ENCODE results near the gene USP5. TPM values are rescaled to one million over a fixed set of nuclear protein-coding genes. Genes with fewer than 3 reads are reported as not detected.

Gene USP5
- polyA plus RNA-seq, 1 donor from 2014 or later: 130 TPM

DNA sequence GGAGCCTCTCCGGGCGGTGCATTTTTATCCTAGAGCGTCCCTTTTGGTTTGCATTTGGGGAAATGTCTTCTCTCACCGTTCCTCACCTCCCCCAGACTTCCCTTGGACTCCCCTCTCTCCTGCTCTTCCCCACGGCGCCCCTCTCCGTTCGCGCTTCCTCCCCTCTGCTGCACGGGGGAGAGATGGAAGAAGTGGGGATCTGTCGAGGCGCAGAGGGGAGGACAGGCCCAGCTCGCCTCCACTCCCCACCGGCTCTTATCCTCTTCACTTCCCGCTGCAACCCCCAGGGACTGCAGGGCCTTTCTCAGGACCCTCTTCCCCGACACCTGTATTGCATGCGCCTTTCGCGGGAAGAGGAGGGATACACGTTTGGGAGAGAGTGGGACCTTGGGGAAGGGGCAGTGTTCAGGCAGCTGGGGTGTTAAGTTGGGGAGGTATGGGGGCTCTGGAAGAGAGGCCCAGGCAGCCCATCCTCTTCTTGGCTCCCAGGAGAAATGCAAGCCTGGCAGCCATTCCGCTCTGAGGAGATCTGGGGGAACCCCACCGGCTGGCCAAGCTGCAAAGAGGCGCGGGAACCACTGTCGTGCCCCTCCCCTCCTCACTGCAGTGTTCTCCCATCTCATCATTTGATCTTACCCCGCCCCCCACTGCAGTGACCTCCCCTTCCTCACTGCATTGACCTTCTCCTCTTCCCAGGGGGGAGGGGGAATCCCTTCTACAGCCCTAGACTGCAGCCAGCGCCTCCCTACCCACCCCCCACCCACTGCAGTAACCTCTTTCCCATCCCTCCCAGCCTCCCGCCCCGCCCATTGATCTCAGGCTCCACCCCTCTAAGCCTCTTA is 63.2 kb downstream of the USP5 start:
- TF ChIP-seq EZH2 (IDR thresholded peaks at IDR 0.05; ENCODE audit: borderline replicate concordance, insufficient read depth, low read length, poor library complexity, severe bottlenecking) (no peak), MXI1 (conservative IDR thresholded peaks at IDR 0.05; ENCODE audit: poor library complexity, severe bottlenecking) (no peak)
- H3K27me3 ChIP-seq (ENCODE audit: insufficient read depth, low read depth, low read length): no peaks in the 10 kb centered on the region
- H3F3A ChIP-seq (ENCODE audit: insufficient read depth, low read length, poor library complexity, severe bottlenecking): no peaks in the 10 kb centered on the region
- peak overlapping the region; percentile 93 for H3K27ac ChIP-seq (ENCODE audit: low read length)
- H2AFZ ChIP-seq (ENCODE audit: low read depth, low read length): no peak overlapping the region
- H3K79me2 ChIP-seq (replicated peaks; ENCODE audit: insufficient read depth, low read length): peaks cover 16% of the 10 kb centered on the region
- no peaks in the 10 kb centered on the region for H3K9me3 ChIP-seq (ENCODE audit: low read length)
- H3K36me3 ChIP-seq (ENCODE audit: insufficient read depth, low read length): no peaks in the 10 kb centered on the region
- peak overlapping the region; percentile 88 for H3K4me2 ChIP-seq (ENCODE audit: low read length)
- H3K9me2 ChIP-seq (ENCODE audit: insufficient read depth, low read length): no peaks in the 10 kb centered on the region
- H3K9ac ChIP-seq (ENCODE audit: low read length): peak overlapping the region; percentile 96
- no peaks in the 10 kb centered on the region for H4K20me1 ChIP-seq (ENCODE audit: insufficient read depth)
- H3K4me3 ChIP-seq (ENCODE audit: low read length): peak overlapping the region; percentile 97

DNA sequence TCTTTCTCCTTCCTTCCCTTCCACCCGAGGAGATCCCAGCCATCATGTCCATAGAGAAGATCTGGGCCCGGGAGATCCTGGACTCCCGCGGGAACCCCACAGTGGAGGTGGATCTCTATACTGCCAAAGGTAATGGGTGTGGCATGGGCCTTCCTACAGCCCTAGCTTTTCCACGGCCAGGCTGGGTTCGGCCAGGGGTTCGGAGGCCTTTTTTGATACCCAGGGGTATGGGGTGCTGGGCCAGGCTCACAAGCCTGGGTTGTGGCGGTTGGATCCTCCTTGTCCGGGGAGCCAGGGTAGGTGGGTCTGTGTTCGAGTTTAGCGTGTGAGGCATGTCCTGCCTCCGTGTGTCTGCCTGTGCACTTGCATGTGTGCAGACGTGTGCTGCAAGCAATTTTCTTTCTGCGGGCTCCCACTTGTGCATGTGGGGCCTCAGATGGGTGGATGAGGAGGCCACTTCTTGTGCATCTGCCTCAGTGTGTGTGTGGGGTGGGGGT is 63.9 kb downstream of the USP5 start:
- Histone ChIP-seq H3K27ac (ENCODE audit: low read length) (no peak overlapping the region), H2AFZ (ENCODE audit: low read depth, low read length) (no peak overlapping the region), H3K27me3 (ENCODE audit: insufficient read depth, low read depth, low read length) (no peaks in the 10 kb centered on the region), H3K9me2 (ENCODE audit: insufficient read depth, low read length) (no peaks in the 10 kb centered on the region), H4K20me1 (ENCODE audit: insufficient read depth) (no peaks in the 10 kb centered on the region), H3K36me3 (ENCODE audit: insufficient read depth, low read length) (no peaks in the 10 kb centered on the region), H3K79me2 (replicated peaks; ENCODE audit: insufficient read depth, low read length) (peaks cover 16% of the 10 kb centered on the region), H3K4me3 (ENCODE audit: low read length) (peak overlapping the region; percentile 97), H3K9me3 (ENCODE audit: low read length) (no peaks in the 10 kb centered on the region), H3K9ac (ENCODE audit: low read length) (peak overlapping the region; percentile 96), H3K4me2 (ENCODE audit: low read length) (peak overlapping the region; percentile 88), H3F3A (ENCODE audit: insufficient read depth, low read length, poor library complexity, severe bottlenecking) (no peaks in the 10 kb centered on the region)
- TF ChIP-seq EP300 (conservative IDR thresholded peaks at IDR 0.05; ENCODE audit: poor library complexity, severe bottlenecking) (no peak), SMC3 (conservative IDR thresholded peaks at IDR 0.05; ENCODE audit: poor library complexity) (no peak), TAF1 (IDR thresholded peaks at IDR 0.05; ENCODE audit: low read depth) (no peak), MXI1 (conservative IDR thresholded peaks at IDR 0.05; ENCODE audit: poor library complexity, severe bottlenecking) (no peak), EZH2 (IDR thresholded peaks at IDR 0.05; ENCODE audit: borderline replicate concordance, insufficient read depth, low read length, poor library complexity, severe bottlenecking) (no peak), POLR2AphosphoS5 (IDR thresholded peaks at IDR 0.05) (no peak), RAD21 (conservative IDR thresholded peaks at IDR 0.05) (no peak)
- TF ChIP-seq, protein P1, sequence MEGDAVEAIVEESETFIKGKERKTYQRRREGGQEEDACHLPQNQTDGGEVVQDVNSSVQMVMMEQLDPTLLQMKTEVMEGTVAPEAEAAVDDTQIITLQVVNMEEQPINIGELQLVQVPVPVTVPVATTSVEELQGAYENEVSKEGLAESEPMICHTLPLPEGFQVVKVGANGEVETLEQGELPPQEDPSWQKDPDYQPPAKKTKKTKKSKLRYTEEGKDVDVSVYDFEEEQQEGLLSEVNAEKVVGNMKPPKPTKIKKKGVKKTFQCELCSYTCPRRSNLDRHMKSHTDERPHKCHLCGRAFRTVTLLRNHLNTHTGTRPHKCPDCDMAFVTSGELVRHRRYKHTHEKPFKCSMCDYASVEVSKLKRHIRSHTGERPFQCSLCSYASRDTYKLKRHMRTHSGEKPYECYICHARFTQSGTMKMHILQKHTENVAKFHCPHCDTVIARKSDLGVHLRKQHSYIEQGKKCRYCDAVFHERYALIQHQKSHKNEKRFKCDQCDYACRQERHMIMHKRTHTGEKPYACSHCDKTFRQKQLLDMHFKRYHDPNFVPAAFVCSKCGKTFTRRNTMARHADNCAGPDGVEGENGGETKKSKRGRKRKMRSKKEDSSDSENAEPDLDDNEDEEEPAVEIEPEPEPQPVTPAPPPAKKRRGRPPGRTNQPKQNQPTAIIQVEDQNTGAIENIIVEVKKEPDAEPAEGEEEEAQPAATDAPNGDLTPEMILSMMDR (IDR thresholded peaks at IDR 0.05; ENCODE audit: poor library complexity, severe bottlenecking): no peak
- TF ChIP-seq, protein P2, sequence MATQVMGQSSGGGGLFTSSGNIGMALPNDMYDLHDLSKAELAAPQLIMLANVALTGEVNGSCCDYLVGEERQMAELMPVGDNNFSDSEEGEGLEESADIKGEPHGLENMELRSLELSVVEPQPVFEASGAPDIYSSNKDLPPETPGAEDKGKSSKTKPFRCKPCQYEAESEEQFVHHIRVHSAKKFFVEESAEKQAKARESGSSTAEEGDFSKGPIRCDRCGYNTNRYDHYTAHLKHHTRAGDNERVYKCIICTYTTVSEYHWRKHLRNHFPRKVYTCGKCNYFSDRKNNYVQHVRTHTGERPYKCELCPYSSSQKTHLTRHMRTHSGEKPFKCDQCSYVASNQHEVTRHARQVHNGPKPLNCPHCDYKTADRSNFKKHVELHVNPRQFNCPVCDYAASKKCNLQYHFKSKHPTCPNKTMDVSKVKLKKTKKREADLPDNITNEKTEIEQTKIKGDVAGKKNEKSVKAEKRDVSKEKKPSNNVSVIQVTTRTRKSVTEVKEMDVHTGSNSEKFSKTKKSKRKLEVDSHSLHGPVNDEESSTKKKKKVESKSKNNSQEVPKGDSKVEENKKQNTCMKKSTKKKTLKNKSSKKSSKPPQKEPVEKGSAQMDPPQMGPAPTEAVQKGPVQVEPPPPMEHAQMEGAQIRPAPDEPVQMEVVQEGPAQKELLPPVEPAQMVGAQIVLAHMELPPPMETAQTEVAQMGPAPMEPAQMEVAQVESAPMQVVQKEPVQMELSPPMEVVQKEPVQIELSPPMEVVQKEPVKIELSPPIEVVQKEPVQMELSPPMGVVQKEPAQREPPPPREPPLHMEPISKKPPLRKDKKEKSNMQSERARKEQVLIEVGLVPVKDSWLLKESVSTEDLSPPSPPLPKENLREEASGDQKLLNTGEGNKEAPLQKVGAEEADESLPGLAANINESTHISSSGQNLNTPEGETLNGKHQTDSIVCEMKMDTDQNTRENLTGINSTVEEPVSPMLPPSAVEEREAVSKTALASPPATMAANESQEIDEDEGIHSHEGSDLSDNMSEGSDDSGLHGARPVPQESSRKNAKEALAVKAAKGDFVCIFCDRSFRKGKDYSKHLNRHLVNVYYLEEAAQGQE (IDR thresholded peaks at IDR 0.05; ENCODE audit: borderline replicate concordance): no peak

Other genes with a start within 250 kb of the USP5 start
- gene CHD4, start 244.8 kb upstream of the USP5 start, polyA plus RNA-seq: 146 and 173 TPM in 2 replicates
- gene LPAR5, start 216.2 kb upstream of the USP5 start, polyA plus RNA-seq: 0.48 TPM in 1 of 2 replicates, not detected in the other
- 1.6 and 4.7 TPM in 2 replicates for gene ACRBP, start 204.7 kb upstream of the USP5 start, polyA plus RNA-seq
- 522 and 540 TPM in 2 replicates for gene ING4, start 189.0 kb upstream of the USP5 start, polyA plus RNA-seq
- gene ZNF384, start 162.8 kb upstream of the USP5 start, polyA plus RNA-seq: 25.8 and 30.2 TPM in 2 replicates
- gene PIANP, start 151.3 kb upstream of the USP5 start, polyA plus RNA-seq: 2.1 and 4.4 TPM in 2 replicates
- 45.8 and 50.2 TPM in 2 replicates for gene COPS7A, start 128.1 kb upstream of the USP5 start, polyA plus RNA-seq
- gene MLF2, start 99.0 kb upstream of the USP5 start, polyA plus RNA-seq: 134 and 176 TPM in 2 replicates
- 504 and 557 TPM in 2 replicates for gene PTMS, start 85.8 kb upstream of the USP5 start, polyA plus RNA-seq
- gene LAG3, start 79.6 kb upstream of the USP5 start, polyA plus RNA-seq: 1.4 and 2.0 TPM in 2 replicates
- not detected in 2 replicates for gene CD4, start 62.6 kb upstream of the USP5 start, polyA plus RNA-seq
- gene GPR162, start 30.3 kb upstream of the USP5 start, polyA plus RNA-seq: 82.8 and 117 TPM in 2 replicates
- gene P3H3, start 23.7 kb upstream of the USP5 start, polyA plus RNA-seq: 58.9 and 66.1 TPM in 2 replicates
- gene GNB3, start 11.2 kb upstream of the USP5 start, polyA plus RNA-seq: 18.8 and 19.0 TPM in 2 replicates
- gene CDCA3, start 864 bp upstream of the USP5 start, polyA plus RNA-seq: 4.1 and 7.3 TPM in 2 replicates
- 288 and 292 TPM in 2 replicates for gene TPI1, start 15.4 kb downstream of the USP5 start, polyA plus RNA-seq
- gene SPSB2, start 21.2 kb downstream of the USP5 start, polyA plus RNA-seq: 12.8 and 14.2 TPM in 2 replicates
- 13.6 and 20.5 TPM in 2 replicates for gene LRRC23, start 52.7 kb downstream of the USP5 start, polyA plus RNA-seq
- gene ENO2, start 62.4 kb downstream of the USP5 start, polyA plus RNA-seq: 193 and 228 TPM in 2 replicates
- gene ATN1, start 75.8 kb downstream of the USP5 start, polyA plus RNA-seq: 9.2 and 13.7 TPM in 2 replicates
- not detected in 2 replicates for gene RNU7-1, start 91.7 kb downstream of the USP5 start, polyA plus RNA-seq
- gene C12orf57, start 91.9 kb downstream of the USP5 start, polyA plus RNA-seq: 477 and 500 TPM in 2 replicates
- gene PTPN6, start 99.2 kb downstream of the USP5 start, polyA plus RNA-seq: not detected in 2 replicates
- gene PHB2, start 118.5 kb downstream of the USP5 start, polyA plus RNA-seq: 210 and 230 TPM in 2 replicates
- gene EMG1, start 118.8 kb downstream of the USP5 start, polyA plus RNA-seq: 27.3 and 33.2 TPM in 2 replicates
- 10.8 and 14.4 TPM in 2 replicates for gene LPCAT3, start 166.3 kb downstream of the USP5 start, polyA plus RNA-seq
- 4.9 and 12.6 TPM in 2 replicates for gene C1S, start 208.6 kb downstream of the USP5 start, polyA plus RNA-seq
- 1.7 and 1.9 TPM in 2 replicates for gene C1R, start 240.3 kb downstream of the USP5 start, polyA plus RNA-seq